ENCODE results near the gene IL32.
"Not testable (repeated sequence)": the region's sequence is repeated elsewhere in the genome, so short reads cannot be mapped to it uniquely, and the experiment has no call there.

Gene IL32

GRCh38 chr16:3074860-3075522 is 9.6 kb downstream of the IL32 start:
- Histone ChIP-seq H4K20me1 (ENCODE audit: insufficient read depth, low read length) (no peaks in the 10 kb centered on the region), H3K36me3 (ENCODE audit: insufficient read depth, low read length) (no peaks in the 10 kb centered on the region), H3K4me1 (ENCODE audit: insufficient read depth, low read length) (peaks cover 92% of the 10 kb centered on the region), H2AFZ (ENCODE audit: low read depth, low read length) (no peak overlapping the region), H3K4me3 (ENCODE audit: low read depth in 1 of 2, low read length in 2 of 2) (peak overlapping the region in 1 of 2 experiments; percentile 38; a peak in 2 of 4 replicates), H3K27ac (ENCODE audit: low read length) (peak overlapping the region; percentile 94), H3K9ac (ENCODE audit: low read depth, low read length) (peak overlapping the region; percentile 61), H3K27me3 (ENCODE audit: insufficient read depth, low read length, poor library complexity) (no peaks in the 10 kb centered on the region), H3K9me3 (ENCODE audit: insufficient read depth, low read length, severe bottlenecking) (no peaks in the 10 kb centered on the region), H3K4me2 (ENCODE audit: insufficient read depth, low read length) (peak overlapping the region; percentile 51), H3K79me2 (ENCODE audit: insufficient read depth, low read length) (peaks cover 7% of the 10 kb centered on the region; the same call in 1 of the 2 replicates)
- ATAC-seq (ENCODE audit: insufficient read depth, low read depth), result peak; percentile 90
- TF ChIP-seq EZH2 (IDR thresholded peaks at IDR 0.05; ENCODE audit: borderline replicate concordance, low read depth, low read length, severe bottlenecking), result no peak
- TF ChIP-seq, protein P1, sequence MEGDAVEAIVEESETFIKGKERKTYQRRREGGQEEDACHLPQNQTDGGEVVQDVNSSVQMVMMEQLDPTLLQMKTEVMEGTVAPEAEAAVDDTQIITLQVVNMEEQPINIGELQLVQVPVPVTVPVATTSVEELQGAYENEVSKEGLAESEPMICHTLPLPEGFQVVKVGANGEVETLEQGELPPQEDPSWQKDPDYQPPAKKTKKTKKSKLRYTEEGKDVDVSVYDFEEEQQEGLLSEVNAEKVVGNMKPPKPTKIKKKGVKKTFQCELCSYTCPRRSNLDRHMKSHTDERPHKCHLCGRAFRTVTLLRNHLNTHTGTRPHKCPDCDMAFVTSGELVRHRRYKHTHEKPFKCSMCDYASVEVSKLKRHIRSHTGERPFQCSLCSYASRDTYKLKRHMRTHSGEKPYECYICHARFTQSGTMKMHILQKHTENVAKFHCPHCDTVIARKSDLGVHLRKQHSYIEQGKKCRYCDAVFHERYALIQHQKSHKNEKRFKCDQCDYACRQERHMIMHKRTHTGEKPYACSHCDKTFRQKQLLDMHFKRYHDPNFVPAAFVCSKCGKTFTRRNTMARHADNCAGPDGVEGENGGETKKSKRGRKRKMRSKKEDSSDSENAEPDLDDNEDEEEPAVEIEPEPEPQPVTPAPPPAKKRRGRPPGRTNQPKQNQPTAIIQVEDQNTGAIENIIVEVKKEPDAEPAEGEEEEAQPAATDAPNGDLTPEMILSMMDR (IDR thresholded peaks at IDR 0.05; ENCODE audit: borderline replicate concordance, extremely low read depth, low read length, poor library complexity, severe bottlenecking), result no peak
- DNase-seq, result peak; percentile 97

GRCh38 chr16:3075523-3075915 is 10.1 kb downstream of the IL32 start:
- no peak overlapping the region for H2AFZ ChIP-seq (ENCODE audit: low read depth, low read length)
- peak; percentile 39 for DNase-seq
- ATAC-seq (ENCODE audit: insufficient read depth, low read depth), result no peak

DNA sequence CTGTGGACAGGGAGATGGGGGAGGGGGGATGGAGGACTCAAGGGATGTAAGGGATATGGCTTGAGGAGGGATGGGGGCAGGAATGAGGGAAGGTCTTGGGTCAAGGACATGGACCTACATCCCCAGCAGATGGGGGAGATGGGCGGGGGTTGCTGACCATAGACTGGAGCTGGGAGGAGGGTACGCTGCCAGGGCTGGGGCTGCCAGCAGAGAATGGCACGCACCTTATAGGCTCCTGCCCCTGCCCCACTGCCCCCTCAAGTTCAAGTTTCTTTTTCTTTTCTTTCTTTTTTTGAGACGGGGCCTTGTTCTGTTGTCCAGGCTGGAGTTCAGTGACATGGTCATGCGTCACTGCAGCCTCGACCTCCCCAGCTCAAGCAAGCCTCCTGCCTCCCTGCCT is 10.5 kb downstream of the IL32 start:
- H3K9me3 ChIP-seq (ENCODE audit: insufficient read depth, low read length, severe bottlenecking); H3K27me3 ChIP-seq (ENCODE audit: insufficient read depth, low read length, poor library complexity); H4K20me1 ChIP-seq (ENCODE audit: insufficient read depth, low read length); H3K79me2 ChIP-seq (ENCODE audit: insufficient read depth, low read length); H3K36me3 ChIP-seq (ENCODE audit: insufficient read depth, low read length); DNase-seq; ATAC-seq (ENCODE audit: insufficient read depth, low read depth); H2AFZ ChIP-seq (ENCODE audit: low read depth, low read length): not testable (repeated sequence)
- Histone ChIP-seq H3K27ac (ENCODE audit: low read length) (peak overlapping the region; percentile 94), H3K4me2 (ENCODE audit: insufficient read depth, low read length) (peak overlapping the region; percentile 51), H3K4me1 (ENCODE audit: insufficient read depth, low read length) (peaks cover 86% of the 10 kb centered on the region), H3K9ac (ENCODE audit: low read depth, low read length) (peak overlapping the region; percentile 61), H3K4me3 (ENCODE audit: low read depth in 1 of 2, low read length in 2 of 2) (peak overlapping the region in 1 of 2 experiments; percentile 38; a peak in 1 of 4 replicates)

More at GRCh38 chr16:3075523-3075915, 10.1 kb downstream of the IL32 start:
- peak overlapping the region; percentile 51 for H3K4me2 ChIP-seq (ENCODE audit: insufficient read depth, low read length)
- no peaks in the 10 kb centered on the region for H3K36me3 ChIP-seq (ENCODE audit: insufficient read depth, low read length)
- H3K4me3 ChIP-seq (ENCODE audit: low read depth in 1 of 2, low read length in 2 of 2), result peak overlapping the region in 1 of 2 experiments; percentile 38; a peak in 2 of 4 replicates
- no peaks in the 10 kb centered on the region for H3K27me3 ChIP-seq (ENCODE audit: insufficient read depth, low read length, poor library complexity)
- peaks cover 7% of the 10 kb centered on the region; the same call in 1 of the 2 replicates for H3K79me2 ChIP-seq (ENCODE audit: insufficient read depth, low read length)
- H3K4me1 ChIP-seq (ENCODE audit: insufficient read depth, low read length), result peaks cover 90% of the 10 kb centered on the region
- no peak for TF ChIP-seq EZH2 (IDR thresholded peaks at IDR 0.05; ENCODE audit: borderline replicate concordance, low read depth, low read length, severe bottlenecking)
- TF ChIP-seq, protein P1 (IDR thresholded peaks at IDR 0.05; ENCODE audit: borderline replicate concordance, extremely low read depth, low read length, poor library complexity, severe bottlenecking), result no peak
- peak overlapping the region; percentile 61 for H3K9ac ChIP-seq (ENCODE audit: low read depth, low read length)
- peak overlapping the region; percentile 94 for H3K27ac ChIP-seq (ENCODE audit: low read length)
- H4K20me1 ChIP-seq (ENCODE audit: insufficient read depth, low read length), result no peaks in the 10 kb centered on the region
- no peaks in the 10 kb centered on the region for H3K9me3 ChIP-seq (ENCODE audit: insufficient read depth, low read length, severe bottlenecking)

GRCh38 chr16:3076577-3076976 is 11.1 kb downstream of the IL32 start:
- peaks cover 7% of the 10 kb centered on the region; the same call in 1 of the 2 replicates for H3K79me2 ChIP-seq (ENCODE audit: insufficient read depth, low read length)
- H3K27ac ChIP-seq (ENCODE audit: low read length), result peak overlapping the region; percentile 94
- H3K4me2 ChIP-seq (ENCODE audit: insufficient read depth, low read length), result peak overlapping the region; percentile 51
- peak overlapping the region; percentile 61 for H3K9ac ChIP-seq (ENCODE audit: low read depth, low read length)
- ATAC-seq (ENCODE audit: insufficient read depth, low read depth) (no peak), DNase-seq (peak; percentile 49)
- H3K4me1 ChIP-seq (ENCODE audit: insufficient read depth, low read length), result peaks cover 84% of the 10 kb centered on the region
- H4K20me1 ChIP-seq (ENCODE audit: insufficient read depth, low read length), result no peaks in the 10 kb centered on the region
- peak overlapping the region in 1 of 2 experiments; percentile 38; a peak in 1 of 4 replicates for H3K4me3 ChIP-seq (ENCODE audit: low read depth in 1 of 2, low read length in 2 of 2)
- no peaks in the 10 kb centered on the region for H3K36me3 ChIP-seq (ENCODE audit: insufficient read depth, low read length)
- no peak overlapping the region for H2AFZ ChIP-seq (ENCODE audit: low read depth, low read length)
- no peaks in the 10 kb centered on the region for H3K9me3 ChIP-seq (ENCODE audit: insufficient read depth, low read length, severe bottlenecking)
- TF ChIP-seq, protein P1 (IDR thresholded peaks at IDR 0.05; ENCODE audit: borderline replicate concordance, extremely low read depth, low read length, poor library complexity, severe bottlenecking), result peak; percentile 44
- TF ChIP-seq EZH2 (IDR thresholded peaks at IDR 0.05; ENCODE audit: borderline replicate concordance, low read depth, low read length, severe bottlenecking), result no peak
- no peaks in the 10 kb centered on the region for H3K27me3 ChIP-seq (ENCODE audit: insufficient read depth, low read length, poor library complexity)
